Fibroblast of pulmonary artery (primary cell): Measurements from ENCODE around the gene RANGAP1.

ENCODE experiments used
- DNase-seq: peaks from one replicate; pipeline ENCODE4 v3.0.0-alpha.2; 2010; ENCODE audit warnings: low read depth
- H3K4me3 ChIP-seq: replicated peaks from 2 replicates; pipeline ENCODE4 v1.5.1; 2011; ENCODE audit warnings: low read depth, mild to moderate bottlenecking, control low read depth, low read length, moderate library complexity
- TF ChIP-seq, protein P1 (sequence below): IDR thresholded peaks from 2 replicates; pipeline ENCODE4 v1.5.1; 2011; ENCODE audit warnings: mild to moderate bottlenecking, control low read depth, low read length, inconsistent platforms; ENCODE audit errors: missing control alignments

The RANGAP1 gene

DNA sequence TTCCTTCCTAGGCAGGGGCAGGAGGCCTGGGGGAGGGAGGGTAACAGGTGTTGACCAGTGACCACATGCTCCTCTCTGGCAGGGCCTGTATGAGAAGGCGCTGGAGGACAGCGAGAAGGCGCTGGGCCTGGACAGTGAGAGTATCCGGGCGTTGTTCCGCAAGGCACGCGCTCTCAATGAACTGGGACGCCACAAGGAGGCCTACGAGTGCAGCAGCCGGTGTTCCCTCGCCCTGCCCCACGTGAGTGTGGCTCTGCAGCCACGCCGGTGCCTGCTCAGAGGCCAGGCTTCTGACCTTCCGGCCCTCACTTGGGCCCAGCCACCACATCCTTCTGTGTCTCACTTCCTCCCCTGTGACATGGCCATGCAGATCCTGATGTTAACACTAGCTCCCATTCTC is 41.1 kb upstream of the RANGAP1 start:
- no peak overlapping the region for H3K4me3 ChIP-seq
- TF ChIP-seq, protein P1, sequence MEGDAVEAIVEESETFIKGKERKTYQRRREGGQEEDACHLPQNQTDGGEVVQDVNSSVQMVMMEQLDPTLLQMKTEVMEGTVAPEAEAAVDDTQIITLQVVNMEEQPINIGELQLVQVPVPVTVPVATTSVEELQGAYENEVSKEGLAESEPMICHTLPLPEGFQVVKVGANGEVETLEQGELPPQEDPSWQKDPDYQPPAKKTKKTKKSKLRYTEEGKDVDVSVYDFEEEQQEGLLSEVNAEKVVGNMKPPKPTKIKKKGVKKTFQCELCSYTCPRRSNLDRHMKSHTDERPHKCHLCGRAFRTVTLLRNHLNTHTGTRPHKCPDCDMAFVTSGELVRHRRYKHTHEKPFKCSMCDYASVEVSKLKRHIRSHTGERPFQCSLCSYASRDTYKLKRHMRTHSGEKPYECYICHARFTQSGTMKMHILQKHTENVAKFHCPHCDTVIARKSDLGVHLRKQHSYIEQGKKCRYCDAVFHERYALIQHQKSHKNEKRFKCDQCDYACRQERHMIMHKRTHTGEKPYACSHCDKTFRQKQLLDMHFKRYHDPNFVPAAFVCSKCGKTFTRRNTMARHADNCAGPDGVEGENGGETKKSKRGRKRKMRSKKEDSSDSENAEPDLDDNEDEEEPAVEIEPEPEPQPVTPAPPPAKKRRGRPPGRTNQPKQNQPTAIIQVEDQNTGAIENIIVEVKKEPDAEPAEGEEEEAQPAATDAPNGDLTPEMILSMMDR, result no peak
- DNase-seq, result no peak

DNA sequence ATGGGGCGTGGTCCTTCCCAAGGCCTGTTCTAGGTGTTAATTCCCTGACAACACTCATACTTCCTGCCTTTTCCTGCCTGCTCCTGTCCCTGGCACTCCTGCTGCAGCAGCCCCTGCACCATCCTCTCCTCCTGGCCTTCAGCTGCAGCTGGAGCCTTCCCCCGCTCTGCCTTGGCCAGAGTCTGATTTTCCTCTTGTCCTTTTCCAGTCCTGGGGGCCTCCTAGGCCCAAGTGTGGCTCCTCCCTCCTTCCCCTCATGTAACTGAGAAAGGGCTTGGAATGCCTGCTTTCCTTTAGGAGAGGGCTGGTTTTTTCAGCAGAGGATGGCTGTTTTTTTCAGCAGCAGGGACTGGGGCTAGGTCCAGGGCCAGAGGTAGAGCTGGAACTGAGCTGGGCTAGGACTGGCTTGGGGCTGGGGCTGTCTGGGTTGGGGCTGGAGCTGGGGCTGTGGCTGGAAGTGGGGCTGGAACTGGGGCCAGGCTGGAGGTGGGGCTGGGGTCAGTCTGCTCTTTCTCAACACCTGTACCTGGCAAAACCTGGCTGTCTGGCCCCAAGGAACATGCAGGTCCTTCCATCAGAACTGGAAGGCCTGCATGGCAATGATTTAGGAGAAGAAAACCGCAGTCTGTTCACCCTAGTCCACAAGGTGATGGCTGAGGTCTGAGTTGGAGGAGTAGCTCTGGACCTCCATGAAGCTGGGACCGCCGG is 39.0 kb upstream of the RANGAP1 start:
- DNase-seq, result no peak
- TF ChIP-seq, protein P1, result no peak
- H3K4me3 ChIP-seq, result no peak overlapping the region

DNA sequence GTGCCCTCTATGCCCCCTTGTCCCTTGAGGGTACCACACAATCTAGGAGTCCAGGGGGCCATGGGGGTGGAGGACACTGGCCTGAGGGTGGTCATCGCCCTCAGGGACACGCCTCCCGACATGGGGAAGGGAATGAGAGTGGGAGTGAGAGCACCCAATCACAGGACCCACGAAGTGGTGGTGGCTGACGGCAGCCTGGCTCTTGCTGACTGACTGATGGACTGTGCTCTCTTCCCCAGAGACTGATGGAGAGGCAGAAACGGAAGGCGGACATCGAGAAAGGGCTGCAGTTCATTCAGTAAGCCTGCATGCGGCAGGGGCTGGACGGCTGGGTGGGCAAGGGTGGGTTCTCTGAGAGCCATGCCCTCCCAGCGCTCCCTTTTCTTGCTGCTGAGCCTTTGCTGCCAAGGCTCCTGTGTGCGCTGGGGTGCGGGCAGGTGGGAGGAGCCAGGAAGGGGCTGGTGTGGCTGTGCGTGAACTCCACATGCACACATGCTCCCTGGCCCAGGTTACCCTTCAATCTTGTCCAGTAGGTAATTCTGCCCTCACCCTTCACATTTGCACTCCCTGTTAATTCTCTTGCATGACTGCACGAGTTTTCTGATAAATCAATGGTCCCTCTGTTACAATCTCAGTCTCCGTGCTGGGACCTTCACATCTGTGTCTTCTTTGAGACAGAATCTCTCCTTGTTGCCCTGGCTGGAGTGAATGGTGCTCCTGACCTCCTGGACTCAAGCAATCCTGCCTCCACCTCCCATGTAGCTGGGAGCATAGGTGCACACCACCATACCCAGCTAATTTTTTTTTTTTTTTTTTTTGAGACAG is 34.6 kb upstream of the RANGAP1 start:
- TF ChIP-seq, protein P1, result no peak
- H3K4me3 ChIP-seq, result no peak overlapping the region
- no peak for DNase-seq

DNA sequence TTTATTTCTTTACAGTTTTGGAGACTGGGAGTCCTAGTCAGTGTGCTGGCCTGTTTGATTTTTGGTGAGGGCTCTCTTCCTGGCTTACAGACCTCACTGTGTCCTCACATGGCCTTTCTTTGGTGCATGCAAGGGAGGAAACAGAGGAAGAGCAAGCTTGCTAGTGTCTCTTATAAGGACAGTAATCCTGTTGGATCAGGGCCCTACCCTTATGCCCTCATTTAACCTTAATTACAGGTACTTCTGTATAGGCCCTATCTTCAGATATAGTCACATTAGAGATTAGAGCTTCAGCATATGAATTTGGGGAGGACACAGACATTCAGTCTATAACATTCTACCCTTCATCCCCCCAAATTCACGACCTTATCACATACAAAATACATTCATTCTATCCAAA is 29.6 kb upstream of the RANGAP1 start:
- no peak for DNase-seq
- H3K4me3 ChIP-seq, result no peak overlapping the region
- TF ChIP-seq, protein P1, result no peak

- TF ChIP-seq, protein P1, result no peak
- no peak overlapping the region for H3K4me3 ChIP-seq
- no peak for DNase-seq
Measured at GRCh38 chr22:41314821-41315220, 28.8 kb upstream of the RANGAP1 start.

GRCh38 chr22:41311487-41311886 is 25.5 kb upstream of the RANGAP1 start:
- no peak for DNase-seq
- H3K4me3 ChIP-seq, result no peak overlapping the region

More at GRCh38 chr22:41311487-41311886, 25.5 kb upstream of the RANGAP1 start:
- TF ChIP-seq, protein P1, result no peak
